Umbilical cord (tissue), 2 donors: ENCODE measurements around the gene CLASP1. TPM values are rescaled to one million over a fixed set of nuclear protein-coding genes. Genes with fewer than 3 reads are reported as not detected.
"Not testable (repeated sequence)": the region's sequence is repeated elsewhere in the genome, so short reads cannot be mapped to it uniquely, and the experiment has no call there.

Experiments used
- DNase-seq: peaks from one replicate; pipeline ENCODE4 v3.0.0-alpha.2; 2015; ENCODE audit warnings: low spot score
- total RNA-seq: library from RNA; depleted of rRNA; stranded (reverse); fragments of >200 nt; gene quantifications from one replicate; pipeline ENCODE4 v1.2.3, GENCODE V29; 2014; ENCODE audit warnings: low replicate concordance; ENCODE audit not compliant: insufficient read depth

CLASP1 gene
- total RNA-seq, 1 donor from 2014 or later, result 38.8 TPM

DNA sequence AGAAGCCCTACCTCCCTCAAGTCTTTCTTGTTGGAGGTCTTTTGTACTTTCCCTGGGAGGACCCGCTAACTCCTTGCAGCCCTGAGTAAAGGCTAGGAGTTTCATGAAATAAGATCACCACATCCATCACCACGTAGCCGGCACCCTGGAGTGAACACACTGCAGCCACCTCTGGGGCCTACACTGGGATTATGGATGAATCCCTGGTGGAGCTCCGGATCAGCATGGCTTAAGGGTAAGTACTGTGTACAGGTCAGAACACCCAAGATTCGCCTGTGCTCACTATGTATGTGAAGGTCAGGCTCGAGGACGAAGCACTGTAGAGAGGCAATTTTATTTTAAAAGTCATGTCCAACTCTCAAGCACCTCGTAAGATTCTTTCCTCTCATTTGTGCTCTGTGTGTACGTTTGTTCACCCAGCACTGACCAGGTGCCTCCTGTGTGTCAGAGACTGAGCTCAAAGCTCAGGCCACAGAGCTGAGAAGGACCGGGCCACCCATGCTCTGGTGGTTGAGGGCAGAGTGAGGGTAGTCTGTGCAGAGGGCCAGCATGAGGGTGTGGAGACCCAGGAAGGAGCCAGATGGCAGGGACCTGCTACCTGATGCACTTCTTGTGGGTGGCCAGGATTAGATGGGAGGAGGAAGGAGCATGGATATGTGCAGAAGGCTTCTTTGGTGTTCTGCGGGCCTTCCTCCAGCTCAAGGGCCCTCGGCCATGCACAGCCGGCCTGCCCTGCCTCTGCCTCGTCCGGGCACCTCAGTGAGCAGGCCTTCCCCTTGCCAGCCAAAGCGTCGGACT lies 297.5 kb downstream of the CLASP1 start:
- DNase-seq, result peak; percentile 19

- no peak for DNase-seq
These were observed 298.4 kb downstream of the CLASP1 start for GRCh38 chr2:121350890-121351289.

DNA sequence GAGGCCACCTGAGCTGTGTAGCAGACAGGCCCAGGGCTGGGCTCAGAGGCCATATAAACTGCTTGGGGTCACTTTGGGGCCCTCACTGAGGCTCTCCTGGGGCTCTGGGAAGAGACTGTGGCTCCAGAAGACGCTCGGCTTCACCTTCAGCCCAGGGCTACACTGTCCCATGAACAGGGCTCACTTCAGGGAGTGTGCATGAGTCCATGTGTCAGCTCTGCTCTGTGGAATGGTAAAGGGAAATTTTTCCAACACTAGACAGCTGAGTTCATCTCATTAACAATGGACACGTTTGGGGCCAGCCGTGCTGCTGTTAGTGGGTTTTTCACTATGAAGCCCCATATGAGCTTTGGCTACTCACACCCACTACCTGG lies 298.9 kb downstream of the CLASP1 start:
- DNase-seq, result no peak

GRCh38 chr2:121349721-121350401 lies 299.4 kb downstream of the CLASP1 start:
- no peak for DNase-seq

DNA sequence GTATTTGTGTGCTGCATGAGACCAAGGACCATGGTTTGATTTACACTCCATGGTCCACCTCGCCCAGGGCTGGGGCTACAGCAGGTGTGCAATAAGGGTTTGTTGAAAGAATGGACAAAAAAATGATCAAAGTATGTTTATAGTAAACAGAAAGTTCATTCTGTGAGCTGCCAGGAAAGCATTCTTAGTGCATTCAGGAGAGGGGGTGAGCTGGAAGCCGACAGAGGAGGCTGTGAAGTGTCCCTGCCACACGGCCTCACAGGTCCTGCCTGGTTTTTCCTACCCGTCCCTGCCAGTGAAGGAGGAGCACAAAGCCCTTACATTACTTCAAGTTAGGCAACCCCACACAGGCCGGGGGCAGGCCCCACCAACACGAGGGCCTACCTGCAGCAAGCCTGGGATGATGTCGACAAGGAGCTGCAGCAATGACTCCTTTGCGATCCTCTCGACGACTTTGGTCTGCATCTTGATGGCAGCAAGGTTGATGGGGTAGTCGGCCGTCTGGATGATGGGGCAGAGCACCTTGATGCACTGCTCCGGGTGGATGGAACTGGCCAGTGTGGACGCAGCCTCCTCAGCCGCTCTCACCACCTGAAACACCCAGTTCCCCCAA lies 301.0 kb downstream of the CLASP1 start:
- DNase-seq, result no peak

DNA sequence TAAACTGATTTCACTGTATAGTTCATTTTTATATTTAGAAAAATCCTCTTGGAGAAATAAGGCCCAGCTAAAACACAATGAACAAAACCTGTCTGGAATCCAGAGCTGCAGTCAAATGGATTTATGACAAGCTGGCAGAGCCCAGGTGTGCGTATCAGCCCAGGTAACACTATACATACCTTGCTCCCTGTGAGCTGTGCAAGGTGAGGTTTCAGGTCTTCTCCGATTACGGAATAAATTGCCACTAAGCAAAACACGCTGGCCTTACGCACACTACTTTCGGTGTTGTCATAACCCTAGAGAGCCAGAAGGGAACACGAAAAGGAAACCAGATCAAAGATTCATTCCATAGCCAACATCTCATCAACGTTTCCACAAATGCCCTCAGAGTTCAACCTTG lies 302.4 kb downstream of the CLASP1 start:
- no peak for DNase-seq

- no peak for DNase-seq
These were observed 302.9 kb downstream of the CLASP1 start for GRCh38 chr2:121346407-121346806.

DNA sequence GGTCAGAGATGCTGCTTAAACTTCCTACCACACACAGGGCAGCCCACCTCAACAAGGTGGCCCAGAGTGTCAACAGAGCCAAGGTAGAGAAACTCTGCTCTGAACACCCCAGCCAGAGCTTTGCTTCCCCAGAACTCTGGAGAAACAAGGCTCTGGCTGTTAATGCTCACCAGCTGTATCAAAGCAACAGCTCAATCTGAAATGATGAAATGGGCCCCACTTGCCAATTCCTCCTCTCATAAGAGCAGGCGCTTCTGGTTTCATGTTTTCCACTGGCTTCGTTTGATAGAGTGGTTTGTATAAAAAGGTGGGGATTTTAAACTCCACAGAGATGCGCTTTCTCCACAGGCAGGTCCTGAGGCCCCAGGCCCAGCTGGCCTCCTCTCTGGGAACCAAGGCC lies 303.4 kb downstream of the CLASP1 start:
- peak; percentile 43 for DNase-seq

GRCh38 chr2:121345101-121345500 lies 304.2 kb downstream of the CLASP1 start:
- no peak for DNase-seq

DNA sequence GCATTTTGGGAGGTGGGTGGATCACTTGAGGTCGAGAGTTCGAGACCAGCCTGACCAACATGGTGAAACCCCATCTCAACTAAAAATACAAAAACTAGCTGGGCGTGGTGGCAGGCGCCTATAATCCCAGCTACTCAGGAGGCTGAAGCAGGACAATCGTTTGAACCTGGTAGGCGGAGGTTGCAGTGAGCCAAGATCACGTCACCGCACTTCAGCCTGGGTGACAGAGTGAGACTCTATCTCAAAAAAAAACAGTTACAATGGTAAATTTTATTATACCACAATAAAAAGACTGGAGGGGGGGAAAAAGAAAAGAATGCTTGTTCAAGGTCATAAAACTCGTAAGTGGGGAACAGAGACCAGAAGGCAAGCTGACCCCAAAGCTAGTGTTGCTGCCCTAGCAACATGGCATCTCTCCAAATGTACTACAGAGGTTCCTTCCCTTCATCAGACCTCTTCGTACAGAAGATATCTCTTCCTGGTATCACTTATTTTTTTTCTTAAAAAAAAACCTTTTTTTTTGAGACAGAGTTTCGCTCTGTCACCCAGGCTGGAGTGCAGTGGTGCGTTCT lies 305.3 kb downstream of the CLASP1 start:
- DNase-seq, result not testable (repeated sequence)

- DNase-seq, result no peak
These were observed 306.1 kb downstream of the CLASP1 start for GRCh38 chr2:121343191-121343590.

- DNase-seq, result no peak
These were observed 306.5 kb downstream of the CLASP1 start for GRCh38 chr2:121342751-121343150.

DNA sequence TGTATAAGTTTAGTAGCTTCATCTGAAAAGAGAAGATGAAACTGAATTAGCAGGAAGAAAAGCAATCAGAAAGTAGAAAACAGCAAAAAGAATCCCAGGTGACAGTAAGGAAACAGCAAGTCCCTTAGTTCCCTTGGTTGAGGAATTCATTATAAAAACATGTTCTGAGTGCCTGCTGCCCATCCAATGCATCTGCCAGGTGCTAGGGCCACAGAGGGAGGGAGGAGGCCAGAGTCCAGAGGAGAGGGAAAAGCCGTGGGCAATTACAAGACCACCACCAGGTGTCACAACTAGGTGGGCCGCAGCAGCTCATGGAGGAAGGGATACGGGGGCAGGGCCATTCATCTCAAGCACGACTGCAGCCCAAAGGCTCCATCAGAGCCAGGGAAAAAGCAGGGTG lies 308.3 kb downstream of the CLASP1 start:
- DNase-seq, result no peak

DNA sequence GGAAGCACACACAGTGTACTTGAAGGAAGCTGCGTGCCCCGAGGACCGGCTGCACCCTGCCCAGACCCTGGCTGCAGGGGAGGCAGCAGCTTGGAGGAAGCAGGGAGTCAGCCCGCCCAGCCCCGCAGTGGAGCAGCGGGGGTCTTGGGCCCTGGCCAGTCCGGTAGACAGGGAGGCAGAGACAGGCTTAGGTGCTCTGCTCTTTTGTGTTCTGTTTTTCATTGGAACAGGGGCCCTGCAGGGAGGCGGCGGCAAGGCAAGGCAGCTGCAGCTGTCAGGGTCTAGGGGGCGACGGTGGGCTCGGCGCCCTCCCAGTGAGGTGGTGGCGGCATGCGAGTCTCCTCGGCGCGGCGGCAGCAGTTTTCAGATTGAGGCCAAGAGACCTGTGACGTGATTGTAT lies 311.0 kb downstream of the CLASP1 start:
- no peak for DNase-seq

DNA sequence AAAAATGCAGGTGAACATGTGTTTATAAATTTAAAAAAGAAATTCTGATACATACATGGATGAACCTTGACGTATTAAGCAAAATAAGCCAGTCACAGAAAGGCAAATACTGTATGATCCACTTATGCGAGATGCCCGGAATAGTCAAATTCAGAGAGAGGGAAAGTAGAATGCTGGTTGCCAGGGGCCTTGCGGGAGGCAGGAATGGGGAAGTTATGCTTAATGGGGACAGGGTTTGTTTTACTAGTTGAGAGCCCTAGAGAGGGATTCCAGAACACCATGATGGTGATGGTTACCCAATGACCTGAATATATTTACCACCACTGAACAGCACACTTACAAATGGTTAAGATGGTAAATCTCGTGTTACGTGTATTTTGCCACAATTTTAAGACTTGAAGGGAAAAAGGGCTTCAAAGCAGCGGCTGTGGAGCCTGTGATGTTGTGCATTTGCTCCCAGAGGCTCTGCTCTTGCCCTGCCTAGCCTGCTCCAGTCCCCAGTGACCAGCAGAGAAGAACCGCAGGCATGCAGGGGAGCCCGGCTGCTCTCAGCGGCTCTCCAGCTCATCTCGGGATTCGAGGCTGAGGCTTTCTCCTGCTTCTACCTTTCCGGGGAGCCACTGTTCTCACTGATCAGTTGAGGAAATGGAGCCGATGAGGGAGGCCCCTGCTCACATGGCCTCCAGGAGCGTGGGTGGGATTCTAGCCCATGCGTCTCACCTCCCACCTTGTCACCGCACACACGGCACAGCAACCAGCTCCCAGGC lies 312.6 kb downstream of the CLASP1 start:
- peak; percentile 17 for DNase-seq

GRCh38 chr2:121335294-121336290 lies 313.7 kb downstream of the CLASP1 start:
- DNase-seq, result no peak

DNA sequence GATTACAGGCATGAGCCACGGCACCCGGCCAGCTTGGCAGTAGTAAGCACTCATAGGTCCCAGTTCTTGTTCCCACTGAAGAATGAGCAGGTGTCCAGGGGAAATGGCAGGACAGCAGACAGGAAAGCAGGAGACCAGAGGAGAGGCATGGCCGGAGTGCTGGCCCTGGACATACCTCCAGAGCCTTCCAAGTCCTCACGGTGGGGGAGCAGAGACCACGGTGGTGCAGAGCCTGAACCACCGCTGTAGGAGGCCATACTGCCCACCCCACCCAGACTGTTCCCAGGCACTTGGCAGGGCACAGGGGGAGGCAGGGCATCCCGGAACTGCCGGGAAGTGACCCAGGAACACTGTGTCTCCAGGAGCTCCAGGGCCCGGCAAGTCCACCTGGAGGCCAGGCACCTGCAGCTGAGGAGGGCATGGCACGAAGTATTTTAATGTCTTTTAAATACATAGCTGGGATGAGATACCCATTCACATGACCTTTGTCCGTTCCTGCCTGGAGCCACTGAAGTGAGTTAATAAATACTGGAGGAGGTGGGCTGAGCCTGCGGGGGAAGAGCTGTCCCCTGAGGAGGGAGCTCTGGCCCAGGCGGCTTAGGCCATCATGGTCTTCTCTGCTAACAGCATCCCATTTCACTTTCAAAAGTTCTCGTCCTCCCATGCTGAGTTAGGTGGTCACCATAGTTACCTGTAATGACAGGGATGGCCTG lies 314.5 kb downstream of the CLASP1 start:
- DNase-seq, result no peak

DNA sequence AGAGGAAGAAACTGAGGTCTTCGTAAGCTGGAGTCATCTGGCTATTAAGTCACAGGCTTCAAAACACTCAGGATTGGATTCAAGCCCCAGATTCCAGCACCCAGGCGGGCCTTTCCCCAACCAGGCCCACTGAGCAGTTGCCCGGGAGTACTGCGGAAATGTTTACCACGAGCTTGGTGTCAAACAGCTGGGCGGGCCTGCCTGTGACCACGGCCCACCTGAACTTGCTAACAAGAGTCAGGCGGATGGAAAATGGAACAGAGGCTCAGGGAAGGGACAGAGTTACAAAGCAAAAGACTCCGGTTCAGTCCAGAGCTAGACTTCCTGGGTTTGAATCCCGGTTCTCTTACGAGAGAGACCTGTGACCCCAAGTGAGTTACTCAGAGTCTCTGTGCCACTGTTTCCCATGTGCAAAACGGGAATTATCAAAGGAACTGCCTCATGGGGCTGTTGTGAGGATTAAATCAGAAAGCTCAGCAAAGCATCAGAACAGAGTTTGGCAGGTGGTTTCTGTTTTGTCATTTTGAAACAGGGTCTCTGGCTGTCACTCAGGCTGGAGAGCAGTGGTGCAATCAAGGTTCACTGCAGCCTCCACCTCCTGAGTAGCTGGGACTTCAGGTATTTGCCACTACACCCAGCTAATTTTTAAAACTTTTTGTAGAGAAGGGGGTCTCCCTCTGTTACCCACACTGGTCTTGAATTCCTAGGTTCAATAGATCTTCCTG lies 315.3 kb downstream of the CLASP1 start:
- DNase-seq, result no peak

DNA sequence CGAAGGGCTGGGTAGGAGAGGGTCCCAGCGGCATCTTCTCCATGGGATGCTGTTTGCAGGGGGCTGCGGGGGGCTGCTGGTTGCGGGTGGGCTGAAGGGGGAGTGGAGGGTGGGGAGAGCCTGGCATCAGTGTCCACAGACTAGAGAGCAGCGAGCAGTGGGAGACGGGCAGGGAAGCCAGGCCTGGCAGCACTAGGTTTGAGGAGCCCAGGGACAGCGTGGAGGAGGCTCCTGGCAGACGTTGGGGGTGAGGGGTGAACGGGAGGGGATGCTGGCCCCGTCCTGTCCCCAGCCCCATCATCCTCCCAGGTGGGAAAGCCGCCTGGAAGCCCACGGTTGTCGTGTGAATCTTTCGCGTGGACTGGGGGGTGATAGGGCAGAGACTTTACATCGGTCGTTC lies 316.0 kb downstream of the CLASP1 start:
- no peak for DNase-seq
